Right kidney (tissue), 1 donor: ENCODE data around the gene DLD.
"Not testable (repeated sequence)": the region's sequence is repeated elsewhere in the genome, so short reads cannot be mapped to it uniquely, and the experiment has no call there.

Experiments
- DNase-seq: peaks from one replicate; pipeline ENCODE4 v3.0.0-alpha.2; 2016

Gene DLD

GRCh38 chr7:107870427-107871000 lies 20.5 kb upstream of the DLD start:
- DNase-seq, result no peak

- no peak for DNase-seq
Observed at GRCh38 chr7:107874111-107874510, 16.9 kb upstream of the DLD start.

GRCh38 chr7:107874605-107875446 lies 16.2 kb upstream of the DLD start:
- DNase-seq, result peak; percentile 21

- DNase-seq, result no peak
Observed at GRCh38 chr7:107876916-107877315, 14.1 kb upstream of the DLD start.

GRCh38 chr7:107877731-107878382 lies 13.1 kb upstream of the DLD start:
- no peak for DNase-seq

- no peak for DNase-seq
Observed at GRCh38 chr7:107878636-107879035, 12.3 kb upstream of the DLD start.

- no peak for DNase-seq
Observed at GRCh38 chr7:107879400-107880035, 11.5 kb upstream of the DLD start.

GRCh38 chr7:107882766-107883165 lies 8.2 kb upstream of the DLD start:
- no peak for DNase-seq

GRCh38 chr7:107884066-107884818 lies 6.7 kb upstream of the DLD start:
- no peak for DNase-seq

GRCh38 chr7:107887827-107888226 lies 3.2 kb upstream of the DLD start:
- DNase-seq, result not testable (repeated sequence)

- DNase-seq, result no peak
Observed at GRCh38 chr7:107889992-107890391, 991 bp upstream of the DLD start.

- no peak for DNase-seq
Observed at GRCh38 chr7:107890493-107890961, 456 bp upstream of the DLD start.

- no peak for DNase-seq
Observed at GRCh38 chr7:107891636-107892366, 818 bp downstream of the DLD start.

- DNase-seq, result not testable (repeated sequence)
Observed at GRCh38 chr7:107892367-107892741, 1.4 kb downstream of the DLD start.

GRCh38 chr7:107898997-107899594 lies 8.1 kb downstream of the DLD start:
- no peak for DNase-seq

- no peak for DNase-seq
Observed at GRCh38 chr7:107900496-107901015, 9.6 kb downstream of the DLD start.

- DNase-seq, result no peak
Observed at GRCh38 chr7:107902381-107902780, 11.4 kb downstream of the DLD start.

- no peak for DNase-seq
Observed at GRCh38 chr7:107907790-107908189, 16.8 kb downstream of the DLD start.

GRCh38 chr7:107909445-107909844 lies 18.5 kb downstream of the DLD start:
- DNase-seq, result no peak

GRCh38 chr7:107911981-107912380 lies 21.0 kb downstream of the DLD start:
- no peak for DNase-seq

- no peak for DNase-seq
Observed at GRCh38 chr7:107913851-107914250, 22.9 kb downstream of the DLD start.
